K562 (cell line): ENCODE data around the gene LGALS3. TPM values are rescaled to one million over a fixed set of nuclear protein-coding genes. Genes with fewer than 3 reads are reported as not detected.
A peak's percentile ranks its signal among the peaks of the same experiment; 100 is the strongest.

Source experiments
- ATAC-seq: fragments of 200-7000 bp; cut with Tn5 transposase; 3 replicates; pipeline ENCODE4 v1.9.1; 2020; ENCODE audit warnings: moderate library complexity
- BruUV-seq: library from RNA; stranded (reverse); fragments of 400-500 nt; replicated peaks from 2 replicates; lab custom pipeline; 2021; lab: Mats Ljungman, UMichigan
- CTCF ChIA-PET: fragments of 300-600 bp; formaldehyde crosslinking; extraction: SDS; loops from one replicate; lab custom pipeline; 2021; ENCODE audit warnings: low intra/inter-chr PET ratio; lab: Yijun Ruan, JAX
- POLR2A ChIA-PET: fragments of 300-600, 350-650 bp; sonication (Branson Sonifier 250); formaldehyde crosslinking; extraction: SDS; loops from one replicate; lab custom pipeline; 2021; ENCODE audit warnings: antibody characterized with exemption, inconsistent platforms; lab: Yijun Ruan, JAX
- DNase-seq, 4 experiments: peaks; one replicate each; pipeline versions ENCODE4 v3.0.0 to v3.0.0-alpha.2; 2011 to 2018; ENCODE audit warnings: low spot score in 3 of 4, mixed read lengths in 3 of 4; ENCODE audit errors: extremely low read depth in 1 of 4
- FAIRE-seq: peaks from 2 replicates; lab custom pipeline; 2011; peaks lifted over from hg19 to GRCh38; lab: Jason Lieb, UNC
- H2AFZ ChIP-seq: 2 replicates; pipeline ENCODE4 v1.6.0; 2011; ENCODE audit warnings: low read depth, low read length, control low read depth, inconsistent platforms
- H3K27ac ChIP-seq: fragments of 200-600 bp; 3 replicates; pipeline ENCODE4 v1.8.0; 2011; ENCODE audit warnings: low read depth, mild to moderate bottlenecking, control low read depth, inconsistent platforms, low read length, moderate library complexity, mixed read lengths; ENCODE audit errors: extremely low read depth
- H3K27me3 ChIP-seq, 2 experiments: fragments of 300-600 bp in 1 of 2; 2 replicates in 1 of 2; 3 replicates in 1 of 2; pipeline versions ENCODE4 v1.6.0 to v1.8.0; 2011; ENCODE audit warnings: inconsistent platforms in 2 of 2, low read length in 2 of 2, mild to moderate bottlenecking in 1 of 2, mixed read lengths in 1 of 2, moderate library complexity in 1 of 2; ENCODE audit not compliant: control insufficient read depth in 2 of 2, insufficient read depth in 2 of 2
- H3K36me3 ChIP-seq: fragments of 300-600 bp; 3 replicates; pipeline ENCODE4 v1.8.0; 2011; ENCODE audit warnings: mild to moderate bottlenecking, low read length, inconsistent platforms; ENCODE audit not compliant: control insufficient read depth, insufficient read depth
- H3K4me1 ChIP-seq, 2 experiments: fragments of 200-600 bp in 1 of 2; replicated peaks in 1 of 2; 2 replicates in 1 of 2; 3 replicates in 1 of 2; pipeline versions ENCODE4 v1.5.1 to v1.8.0; 2011; ENCODE audit warnings: inconsistent platforms in 2 of 2, low read length in 2 of 2, mild to moderate bottlenecking in 1 of 2, mixed read lengths in 1 of 2, moderate library complexity in 1 of 2; ENCODE audit not compliant: control insufficient read depth in 2 of 2, insufficient read depth in 2 of 2
- H3K4me2 ChIP-seq: 2 replicates; pipeline ENCODE4 v1.6.1; 2011; ENCODE audit warnings: low read length, control low read depth, inconsistent platforms, mixed read lengths; ENCODE audit not compliant: insufficient read depth
- H3K4me3 ChIP-seq: fragments of 200-600 bp; sonication (generic), shearing (Covaris generic); 2 replicates; pipeline ENCODE4 v1.5.1; 2016; ENCODE audit warnings: control low read depth, inconsistent platforms
- H3K79me2 ChIP-seq: fragments of 200-600 bp; 3 replicates; pipeline ENCODE4 v1.8.0; 2011; ENCODE audit warnings: low read length, inconsistent platforms; ENCODE audit not compliant: control insufficient read depth, insufficient read depth
- H3K9ac ChIP-seq, 2 experiments: 2 replicates each; pipeline versions ENCODE4 v1.6.0 to v1.6.1; 2011; ENCODE audit warnings: low read depth in 2 of 2, low read length in 2 of 2, control low read depth in 1 of 2, inconsistent platforms in 1 of 2, mild to moderate bottlenecking in 1 of 2, mixed read lengths in 1 of 2; ENCODE audit not compliant: insufficient read depth in 1 of 2
- H3K9me1 ChIP-seq: one replicate; pipeline ENCODE4 v1.6.0; 2011; ENCODE audit warnings: inconsistent platforms, mild to moderate bottlenecking, low read length, moderate library complexity; ENCODE audit not compliant: control insufficient read depth, insufficient read depth
- H3K9me3 ChIP-seq: replicated peaks from 2 replicates; pipeline ENCODE4 v1.5.1; 2011; ENCODE audit warnings: low read depth, low read length, inconsistent platforms; ENCODE audit not compliant: control insufficient read depth, insufficient read depth
- H4K20me1 ChIP-seq: replicated peaks from 2 replicates; pipeline ENCODE4 v1.6.1; 2011; ENCODE audit warnings: low read length, inconsistent platforms, mixed read lengths; ENCODE audit not compliant: control insufficient read depth, insufficient read depth
- CBFA2T3 ChIP-seq: fragments of 450-650 bp; IDR thresholded peaks from 2 replicates; pipeline ENCODE4 v1.6.1; 2017
- EWSR1 ChIP-seq: fragments of 450-650 bp; IDR thresholded peaks from 2 replicates; pipeline ENCODE4 v1.6.1; 2018; ENCODE audit warnings: borderline replicate concordance, mild to moderate bottlenecking, low read depth, moderate library complexity; ENCODE audit not compliant: partially characterized antibody
- RBM15 ChIP-seq: fragments of 200-400 bp; formaldehyde crosslinking; IDR thresholded peaks from 2 replicates; pipeline ENCODE4 v1.6.1; 2018; ENCODE audit warnings: mild to moderate bottlenecking, low read length, moderate library complexity; ENCODE audit not compliant: insufficient read depth
- SP1 ChIP-seq: sonication (generic); formaldehyde crosslinking; IDR thresholded peaks from 2 replicates; pipeline ENCODE4 v1.8.1; 2022; ENCODE audit warnings: mild to moderate bottlenecking, missing genetic modification reagents
- TCF7 ChIP-seq: sonication (generic); IDR thresholded peaks from 2 replicates; pipeline ENCODE4 v1.6.1; 2016; ENCODE audit warnings: antibody characterized with exemption, borderline replicate concordance
- ZFP36 ChIP-seq: fragments of 150-350 bp; IDR thresholded peaks from 2 replicates; pipeline ENCODE4 v1.6.1; 2018; ENCODE audit warnings: low read length, low read depth; ENCODE audit not compliant: partially characterized antibody
- ZNF124 ChIP-seq: sonication (generic); formaldehyde crosslinking; IDR thresholded peaks from 2 replicates; pipeline ENCODE4 v1.8.1; 2022; ENCODE audit warnings: missing genetic modification reagents
- ZSCAN32 ChIP-seq: fragments of 450-650 bp; formaldehyde crosslinking; IDR thresholded peaks from 2 replicates; pipeline ENCODE4 v1.4.0; 2020; ENCODE audit warnings: mild to moderate bottlenecking, moderate library complexity
- WGBS: fragments of 100-300 bp; shearing (Covaris generic); methylation state at CpG from one replicate; pipeline ENCODE4 v1.1.6; 2016; ENCODE audit warnings: low coverage, mixed read lengths; ENCODE audit not compliant: insufficient coverage; ENCODE audit errors: missing lambda C conversion rate; 5-methylcytosine and 5-hydroxymethylcytosine counted together
- in situ Hi-C: fragments of 300-500 bp; cut with MboI; formaldehyde crosslinking; loops from 4 replicates; pipeline ENCODE4 v1.15.0; 2018; ENCODE audit warnings: inconsistent platforms, mixed read lengths
- intact Hi-C: fragments of 100-400 bp; cut with micrococcal nuclease; formaldehyde crosslinking; loops from 2 replicates; pipeline ENCODE4 v1.14.2; 2022
- polyA plus RNA-seq, 8 experiments: library from polyadenylated mRNA; depleted of rRNA in 4 of 8; stranded (reverse) in 5 of 8; unstranded in 3 of 8; fragments of >200 nt; fragmentation: Nextera tagmentation in 2 of 8; fragmentation: Illumina TruSeq in 1 of 8; extraction: Ambion mirVana in 2 of 8; extraction: Trizol in 1 of 8; gene quantifications; 2 replicates each; pipeline versions ENCODE4 v1.2.1 to v1.2.3, GENCODE V29; 2011 to 2014; ENCODE audit warnings: inconsistent platforms in 1 of 8, missing spikeins in 1 of 8
- total RNA-seq, 7 experiments: library from RNA; depleted of rRNA in 6 of 7; stranded (reverse); fragments of >200 nt in 6 of 7; fragmentation: Illumina TruSeq in 2 of 7; extraction: Trizol in 2 of 7; gene quantifications; 2 replicates each; pipeline versions ENCODE4 v1.2.1 to v1.2.3, GENCODE V29; 2011 to 2021; ENCODE audit warnings: low replicate concordance in 1 of 7

The LGALS3 gene
- total and polyA plus RNA-seq, 9 of the 15 experiments (the other 6 are each of a cell fraction or from before 2014, with no cell fraction given): 0.04 to 1.9 (median 1.1) TPM

- TF ChIP-seq ZSCAN32 (CRISPR knock-in tag): no peak
These were observed 21.1 kb upstream of the LGALS3 start (continued) for GRCh38 chr14:55107766-55108554.

- peaks cover 8 to 13% of the 10 kb centered on the region in 2 experiments; a peak in 4 of 5 replicates for H3K4me1 ChIP-seq
- POLR2A ChIA-PET: no interaction called here
- H2AFZ ChIP-seq: no peak overlapping the region
- H3K27me3 ChIP-seq: no peaks in the 10 kb centered on the region
- H3K4me2 ChIP-seq: no peak overlapping the region
- no peak overlapping the region for H3K27ac ChIP-seq
- DNase-seq (no peak), FAIRE-seq (no peak), ATAC-seq (no peak)
- no peak overlapping the region for H3K4me3 ChIP-seq
- WGBS: no CpG with 5 or more reads among the region's 1 CpG
- no TSS peak for BruUV-seq
- H3K9ac ChIP-seq: no peak overlapping the region
- in situ Hi-C loops: no loop called here
- no peaks in the 10 kb centered on the region for H3K79me2 ChIP-seq
- intact Hi-C loops: no loop called here
- CTCF ChIA-PET: no interaction called here
- no peaks in the 10 kb centered on the region for H4K20me1 ChIP-seq
- no peaks in the 10 kb centered on the region for H3K9me1 ChIP-seq
- H3K9me3 ChIP-seq: no peaks in the 10 kb centered on the region; the same call in 1 of the 2 replicates
- TF ChIP-seq EWSR1 (no peak), RBM15 (no peak), TCF7 (no peak), ZFP36 (no peak), SP1 (CRISPR knock-in tag) (no peak), CBFA2T3 (peak; percentile 13; the same call in 1 of the 2 replicates), ZNF124 (CRISPR knock-in tag) (no peak)
- H3K36me3 ChIP-seq: no peaks in the 10 kb centered on the region
These were observed 19.2 kb upstream of the LGALS3 start for GRCh38 chr14:55109836-55110235.
